Measurements from ENCODE around the gene P3R3URF. TPM values are rescaled to one million over a fixed set of nuclear protein-coding genes. Genes with fewer than 3 reads are reported as not detected.

Gene P3R3URF
- total and polyA plus RNA-seq, 4 experiments from 2014 or later: not detected

DNA sequence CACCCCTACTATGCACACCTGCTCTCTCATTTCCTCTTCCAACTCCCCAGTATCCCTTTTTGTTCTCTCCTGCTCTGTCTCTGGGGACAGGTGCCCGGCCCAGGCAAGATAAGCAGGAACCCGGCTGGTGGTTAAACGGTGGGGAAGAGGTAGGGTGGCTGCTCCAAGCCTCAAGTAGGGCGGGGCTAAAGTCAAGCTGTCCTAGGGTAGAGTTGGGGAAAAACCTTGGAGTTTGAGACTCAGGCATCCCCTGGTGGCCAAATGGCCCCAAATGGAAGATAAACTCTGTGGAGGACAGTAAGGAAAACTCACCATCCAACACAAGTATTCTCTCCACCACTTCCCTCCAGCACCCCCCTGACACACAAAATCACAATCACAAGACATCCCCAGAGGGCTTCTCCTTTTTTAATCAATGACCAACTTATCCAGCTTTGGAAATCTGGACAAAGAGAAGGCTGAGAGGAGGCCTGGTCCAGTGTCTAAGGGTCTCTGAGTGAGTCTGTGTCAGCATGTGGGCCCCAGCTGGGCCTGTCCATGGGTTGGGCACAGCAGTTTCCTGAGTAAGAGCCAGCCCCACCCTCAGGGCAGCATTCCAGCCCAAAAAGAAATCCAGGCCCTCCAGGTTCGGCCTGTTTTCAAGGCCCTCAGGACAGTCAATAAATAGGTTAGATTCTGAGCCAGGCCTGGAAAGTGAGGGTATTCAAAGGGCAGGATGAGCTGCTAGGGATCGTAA is 12.2 kb upstream of the P3R3URF start:
- Histone ChIP-seq H3K4me1 (ENCODE audit: insufficient read depth, low read length) (peaks cover 6% of the 10 kb centered on the region), H3K36me3 (ENCODE audit: insufficient read depth, low read length) (peaks cover 34% of the 10 kb centered on the region), H3K9me3 (ENCODE audit: control insufficient read depth in 1 of 2, low read length in 2 of 2) (no peaks in the 10 kb centered on the region), H3K4me3 (ENCODE audit: low read length in 2 of 2) (no peak overlapping the region), H3K27ac (ENCODE audit: low read depth, low read length) (no peak overlapping the region), H3K27me3 (ENCODE audit: insufficient read depth, low read length) (no peaks in the 10 kb centered on the region)
- H3K4me3 Mint-ChIP-seq: no peak overlapping the region
- no peaks in the 10 kb centered on the region for H3K9me3 Mint-ChIP-seq
- no peaks in the 10 kb centered on the region for H3K27me3 Mint-ChIP-seq
- ChIA-PET POLR2A (ENCODE audit: partially characterized antibody) (interaction anchor here (0.5 to 2.3 kb wide), 2 partner anchors 9 to 140 kb away, joined by 4 to 6 read pairs; partner anchors contain the start of gene POMGNT1), CTCF (ENCODE audit: partially characterized antibody) (no interaction called here)
- intact Hi-C loops (cut with micrococcal nuclease): no loop called here
- H3K36me3 Mint-ChIP-seq: peaks cover 26 to 46% of the 10 kb centered on the region in 2 donors
- H3K27ac Mint-ChIP-seq: peak overlapping the region in 4 of 7 donors; percentile 2 to 44 (median 10)
- peaks cover 2 to 12% (median 7%) of the 10 kb centered on the region in 4 donors for H3K4me1 Mint-ChIP-seq
- no peak for DNase-seq

DNA sequence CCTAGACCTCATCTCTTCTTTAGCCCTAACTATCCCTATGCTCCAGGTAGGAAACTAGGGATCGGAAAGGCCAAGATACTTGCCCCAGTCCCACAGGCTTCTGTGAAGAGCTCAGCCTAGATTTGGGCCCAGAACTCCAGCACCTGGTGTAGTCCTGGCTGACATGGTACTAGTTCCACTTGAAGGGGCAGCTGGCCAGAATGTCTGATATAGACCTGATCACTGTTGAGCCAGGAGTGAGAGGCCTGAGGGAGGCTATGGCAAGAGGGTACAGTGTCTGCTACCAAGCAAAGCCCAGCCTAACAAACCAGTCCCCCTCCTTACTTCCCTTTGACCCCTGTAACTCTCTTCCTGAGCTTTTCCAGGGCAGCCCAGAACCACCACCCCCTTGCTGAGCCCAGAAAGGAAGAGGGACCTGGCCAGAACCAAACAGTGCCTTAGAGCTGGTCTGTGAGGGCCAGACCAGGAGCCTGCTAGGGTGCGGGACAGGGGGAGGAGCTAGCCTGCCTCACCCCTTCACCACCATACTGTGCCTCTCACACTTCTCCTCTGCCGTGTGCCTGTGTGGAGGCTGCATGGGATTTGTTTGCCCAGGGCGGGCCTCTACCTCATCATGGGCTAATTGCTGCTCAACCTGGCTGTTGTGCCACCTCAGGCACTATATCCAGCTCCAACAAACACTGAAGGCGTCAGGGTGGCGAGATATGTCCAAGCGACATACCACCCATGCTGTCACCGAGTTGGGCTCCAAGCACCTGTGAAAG is 11.0 kb upstream of the P3R3URF start:
- no peak for DNase-seq
- ChIA-PET POLR2A (ENCODE audit: partially characterized antibody) (interaction anchor here (2.3 kb wide), 1 partner anchor 11 kb away, joined by 6 read pairs; the partner anchor contains the start of gene POMGNT1), CTCF (ENCODE audit: partially characterized antibody) (no interaction called here)
- no peak overlapping the region for H3K4me3 Mint-ChIP-seq
- no peaks in the 10 kb centered on the region for H3K9me3 Mint-ChIP-seq
- H3K27me3 Mint-ChIP-seq: no peaks in the 10 kb centered on the region
- intact Hi-C loops (cut with micrococcal nuclease): no loop called here
- H3K9me3 ChIP-seq (ENCODE audit: control insufficient read depth in 1 of 2, low read length in 2 of 2): no peaks in the 10 kb centered on the region
- H3K27ac Mint-ChIP-seq: peak overlapping the region in 1 of 7 donors; percentile 65
- peaks cover 19 to 35% of the 10 kb centered on the region in 2 donors for H3K36me3 Mint-ChIP-seq
- peaks cover 23% of the 10 kb centered on the region for H3K36me3 ChIP-seq (ENCODE audit: insufficient read depth, low read length)
- peaks cover 2 to 12% (median 7%) of the 10 kb centered on the region in 4 donors for H3K4me1 Mint-ChIP-seq
- H3K4me1 ChIP-seq (ENCODE audit: insufficient read depth, low read length): peaks cover 6% of the 10 kb centered on the region
- H3K27ac ChIP-seq (ENCODE audit: low read depth, low read length): no peak overlapping the region
- H3K27me3 ChIP-seq (ENCODE audit: insufficient read depth, low read length): no peaks in the 10 kb centered on the region
- no peak overlapping the region for H3K4me3 ChIP-seq (ENCODE audit: low read length in 2 of 2)

DNA sequence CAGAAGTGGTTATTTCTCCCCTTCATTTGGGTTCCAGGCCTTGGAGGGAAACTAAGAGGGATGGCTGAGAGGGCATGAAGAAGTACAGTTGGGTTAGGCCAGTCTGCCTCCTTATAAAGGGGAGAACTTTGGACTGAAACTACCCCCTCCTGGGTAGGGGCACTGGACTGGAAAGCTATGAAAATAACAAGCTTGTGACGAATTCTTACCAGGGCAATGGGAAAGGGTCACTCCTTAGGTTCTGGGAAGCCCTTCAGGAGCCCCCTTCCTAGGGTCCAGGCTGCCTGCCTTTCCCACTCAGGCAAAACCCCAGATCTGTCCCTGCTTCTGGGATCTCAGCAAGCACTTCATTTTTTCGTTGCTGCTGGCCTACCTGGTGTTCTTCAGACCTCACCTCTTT is 9.8 kb upstream of the P3R3URF start:
- DNase-seq: no peak
- no peaks in the 10 kb centered on the region for H3K27me3 Mint-ChIP-seq
- H3K9me3 ChIP-seq (ENCODE audit: control insufficient read depth in 1 of 2, low read length in 2 of 2): no peaks in the 10 kb centered on the region
- peaks cover 16% of the 10 kb centered on the region for H3K36me3 ChIP-seq (ENCODE audit: insufficient read depth, low read length)
- no peak overlapping the region for H3K27ac ChIP-seq (ENCODE audit: low read depth, low read length)
- intact Hi-C loops (cut with micrococcal nuclease): no loop called here
- H3K36me3 Mint-ChIP-seq: peaks cover 16 to 25% of the 10 kb centered on the region in 2 donors
- no peak overlapping the region for H3K4me3 ChIP-seq (ENCODE audit: low read length in 2 of 2)
- no peaks in the 10 kb centered on the region for H3K9me3 Mint-ChIP-seq
- H3K4me3 Mint-ChIP-seq: no peak overlapping the region
- POLR2A ChIA-PET (ENCODE audit: partially characterized antibody): no interaction called here
- CTCF ChIA-PET (ENCODE audit: partially characterized antibody): no interaction called here
- no peaks in the 10 kb centered on the region for H3K27me3 ChIP-seq (ENCODE audit: insufficient read depth, low read length)
- peaks cover 2 to 12% (median 8%) of the 10 kb centered on the region in 4 donors for H3K4me1 Mint-ChIP-seq
- H3K4me1 ChIP-seq (ENCODE audit: insufficient read depth, low read length): peaks cover 6% of the 10 kb centered on the region
- H3K27ac Mint-ChIP-seq: peak overlapping the region in 1 of 7 donors; percentile 25

DNA sequence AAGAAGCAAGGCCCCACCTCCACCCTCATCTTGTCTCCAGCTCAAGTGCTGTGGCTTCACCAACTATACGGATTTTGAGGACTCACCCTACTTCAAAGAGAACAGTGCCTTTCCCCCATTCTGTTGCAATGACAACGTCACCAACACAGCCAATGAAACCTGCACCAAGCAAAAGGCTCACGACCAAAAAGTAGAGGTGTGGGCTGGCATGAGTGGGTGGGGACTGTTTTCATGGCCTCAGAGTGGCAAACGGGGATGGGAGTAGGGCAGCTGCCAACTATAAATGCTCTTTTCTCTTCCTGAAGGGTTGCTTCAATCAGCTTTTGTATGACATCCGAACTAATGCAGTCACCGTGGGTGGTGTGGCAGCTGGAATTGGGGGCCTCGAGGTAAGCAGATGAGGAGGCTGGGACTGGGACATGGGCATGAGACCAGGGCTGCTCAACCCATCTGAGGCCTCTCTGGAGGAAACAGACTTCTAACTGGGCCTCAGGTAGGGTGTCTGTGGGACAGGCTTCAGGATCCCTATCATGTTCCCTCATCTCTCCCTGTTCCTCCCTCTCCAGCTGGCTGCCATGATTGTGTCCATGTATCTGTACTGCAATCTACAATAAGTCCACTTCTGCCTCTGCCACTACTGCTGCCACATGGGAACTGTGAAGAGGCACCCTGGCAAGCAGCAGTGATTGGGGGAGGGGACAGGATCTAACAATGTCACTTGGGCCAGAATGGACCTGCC is 8.8 kb upstream of the P3R3URF start:
- H3K9me3 Mint-ChIP-seq: no peaks in the 10 kb centered on the region
- no peak overlapping the region for H3K4me3 Mint-ChIP-seq
- Histone ChIP-seq H3K27me3 (ENCODE audit: insufficient read depth, low read length) (no peaks in the 10 kb centered on the region), H3K27ac (ENCODE audit: low read depth, low read length) (no peak overlapping the region), H3K4me3 (ENCODE audit: low read length in 2 of 2) (no peak overlapping the region), H3K36me3 (ENCODE audit: insufficient read depth, low read length) (peaks cover 8% of the 10 kb centered on the region), H3K9me3 (ENCODE audit: control insufficient read depth in 1 of 2, low read length in 2 of 2) (no peaks in the 10 kb centered on the region), H3K4me1 (ENCODE audit: insufficient read depth, low read length) (peaks cover 6% of the 10 kb centered on the region)
- POLR2A ChIA-PET (ENCODE audit: partially characterized antibody): no interaction called here
- H3K4me1 Mint-ChIP-seq: peaks cover 2 to 12% (median 8%) of the 10 kb centered on the region in 4 donors
- CTCF ChIA-PET (ENCODE audit: partially characterized antibody): interaction anchor here (10.8 kb wide), 1 partner anchor 149 kb away, joined by 162 read pairs; no protein-coding TSS in a partner anchor
- peak overlapping the region in 2 of 7 donors; percentile 46 to 68 for H3K27ac Mint-ChIP-seq
- no peaks in the 10 kb centered on the region for H3K27me3 Mint-ChIP-seq
- peaks cover 15 to 19% of the 10 kb centered on the region in 2 donors for H3K36me3 Mint-ChIP-seq
- intact Hi-C loops (cut with micrococcal nuclease): no loop called here
- peak in 1 of 5 donors; percentile 8 for DNase-seq

DNA sequence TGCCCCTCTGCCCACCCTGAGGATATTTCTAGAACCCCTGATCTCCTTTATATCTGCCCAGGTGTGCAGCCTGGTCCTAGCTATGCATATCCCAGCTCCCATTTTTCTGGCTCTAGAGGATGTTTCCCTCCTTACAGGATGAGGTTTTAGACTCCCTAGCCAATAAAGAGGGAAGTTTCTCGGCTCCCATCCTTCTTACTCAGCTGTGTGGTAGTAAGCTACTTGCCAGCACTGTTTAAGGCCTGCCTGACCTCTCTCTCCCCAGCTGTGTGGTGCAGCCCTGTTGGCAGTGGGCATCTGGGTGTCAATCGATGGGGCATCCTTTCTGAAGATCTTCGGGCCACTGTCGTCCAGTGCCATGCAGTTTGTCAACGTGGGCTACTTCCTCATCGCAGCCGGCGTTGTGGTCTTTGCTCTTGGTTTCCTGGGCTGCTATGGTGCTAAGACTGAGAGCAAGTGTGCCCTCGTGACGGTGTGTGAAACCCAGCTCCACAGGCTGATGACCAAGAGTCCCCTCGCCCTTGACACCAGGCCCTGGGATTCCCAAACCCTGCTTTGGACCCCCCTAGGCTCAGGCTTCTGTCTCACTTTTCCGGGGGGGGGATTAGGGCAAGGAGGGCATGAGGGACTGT is 7.8 kb upstream of the P3R3URF start:
- Mint-ChIP-seq H3K4me3 (no peak overlapping the region), H3K27me3 (no peaks in the 10 kb centered on the region), H3K27ac (no peak overlapping the region), H3K9me3 (no peaks in the 10 kb centered on the region), H3K36me3 (peaks cover 10 to 13% of the 10 kb centered on the region in 2 donors), H3K4me1 (peaks cover 2 to 12% (median 8%) of the 10 kb centered on the region in 4 donors)
- intact Hi-C loops (cut with micrococcal nuclease): no loop called here
- POLR2A ChIA-PET (ENCODE audit: partially characterized antibody): interaction anchor here (1.3 to 1.4 kb wide), 2 partner anchors 9 to 150 kb away, joined by 3 to 4 read pairs; partner anchors contain the start of gene TSPAN1
- Histone ChIP-seq H3K36me3 (ENCODE audit: insufficient read depth, low read length) (peaks cover 8% of the 10 kb centered on the region), H3K4me3 (ENCODE audit: low read length in 2 of 2) (no peak overlapping the region), H3K27ac (ENCODE audit: low read depth, low read length) (no peak overlapping the region), H3K4me1 (ENCODE audit: insufficient read depth, low read length) (peaks cover 6% of the 10 kb centered on the region), H3K27me3 (ENCODE audit: insufficient read depth, low read length) (no peaks in the 10 kb centered on the region), H3K9me3 (ENCODE audit: control insufficient read depth in 1 of 2, low read length in 2 of 2) (no peaks in the 10 kb centered on the region)
- CTCF ChIA-PET (ENCODE audit: partially characterized antibody): interaction anchor here (1.2 to 10.8 kb wide), 4 partner anchors 12 to 148 kb away, joined by 4 to 162 read pairs (median 12); no protein-coding TSS in a partner anchor
- no peak for DNase-seq

DNA sequence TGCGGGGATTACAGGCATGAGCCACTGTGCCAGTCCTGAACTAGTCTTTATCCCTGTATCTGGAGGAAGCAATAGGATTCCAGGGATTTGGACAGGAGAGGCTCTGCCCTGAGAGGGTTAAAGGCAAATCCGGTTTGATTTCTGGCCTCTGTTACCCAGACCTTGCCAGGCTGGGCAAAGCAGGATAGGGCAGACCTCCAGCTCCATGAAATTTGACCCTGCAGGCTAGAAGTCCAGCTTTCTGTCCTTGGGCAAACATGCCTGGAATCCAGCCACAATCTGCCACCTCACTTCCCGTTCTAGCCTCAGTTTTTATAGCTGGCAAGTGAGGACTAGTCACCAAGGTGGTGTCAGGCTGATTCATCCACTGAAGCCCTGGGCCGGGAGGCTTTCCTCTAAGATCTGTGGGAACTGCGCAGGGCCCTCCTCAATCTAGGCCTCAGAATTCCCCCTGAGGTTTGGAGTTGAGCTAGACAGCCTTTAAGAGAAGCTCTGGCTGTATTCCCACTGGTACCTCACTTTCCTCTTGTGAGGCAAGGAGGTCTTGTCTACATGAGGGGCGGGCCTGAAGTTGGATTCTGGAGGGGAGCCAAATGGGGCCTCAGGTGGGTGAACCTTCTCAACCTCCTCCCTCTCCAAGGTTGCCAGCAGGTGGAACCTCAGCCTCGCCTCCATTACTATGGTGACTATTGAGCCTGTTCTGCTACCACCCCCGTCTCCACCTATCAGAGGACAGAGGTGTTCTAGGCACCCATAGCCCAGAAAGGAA is 7.0 kb upstream of the P3R3URF start:
- Mint-ChIP-seq H3K36me3 (peaks cover 8% of the 10 kb centered on the region in 2 donors), H3K27me3 (no peaks in the 10 kb centered on the region), H3K4me1 (peaks cover 2 to 12% (median 8%) of the 10 kb centered on the region in 4 donors), H3K9me3 (no peaks in the 10 kb centered on the region), H3K27ac (peak overlapping the region in 1 of 7 donors; percentile 47), H3K4me3 (no peak overlapping the region)
- Histone ChIP-seq H3K4me1 (ENCODE audit: insufficient read depth, low read length) (peaks cover 6% of the 10 kb centered on the region), H3K9me3 (ENCODE audit: control insufficient read depth in 1 of 2, low read length in 2 of 2) (no peaks in the 10 kb centered on the region), H3K36me3 (ENCODE audit: insufficient read depth, low read length) (peaks cover under 1% of the 10 kb centered on the region), H3K27ac (ENCODE audit: low read depth, low read length) (no peak overlapping the region), H3K27me3 (ENCODE audit: insufficient read depth, low read length) (no peaks in the 10 kb centered on the region), H3K4me3 (ENCODE audit: low read length in 2 of 2) (no peak overlapping the region)
- intact Hi-C loops (cut with micrococcal nuclease): no loop called here
- ChIA-PET POLR2A (ENCODE audit: partially characterized antibody) (interaction anchor here (1.3 to 1.4 kb wide), 2 partner anchors 8 to 150 kb away, joined by 3 to 4 read pairs; partner anchors contain the start of gene TSPAN1), CTCF (ENCODE audit: partially characterized antibody) (interaction anchor here (1.2 to 10.8 kb wide), 5 partner anchors 12 to 147 kb away, joined by 4 to 162 read pairs (median 13); no protein-coding TSS in a partner anchor)
- no peak for DNase-seq

All from CD4-positive, alpha-beta memory T cell (primary cell).